ENCODE data around the gene LSM7.
A peak's percentile ranks its signal among the peaks of the same experiment; 100 is the strongest.
"Not testable (repeated sequence)": the region's sequence is repeated elsewhere in the genome, so short reads cannot be mapped to it uniquely, and the experiment has no call there.

LSM7 gene

DNA sequence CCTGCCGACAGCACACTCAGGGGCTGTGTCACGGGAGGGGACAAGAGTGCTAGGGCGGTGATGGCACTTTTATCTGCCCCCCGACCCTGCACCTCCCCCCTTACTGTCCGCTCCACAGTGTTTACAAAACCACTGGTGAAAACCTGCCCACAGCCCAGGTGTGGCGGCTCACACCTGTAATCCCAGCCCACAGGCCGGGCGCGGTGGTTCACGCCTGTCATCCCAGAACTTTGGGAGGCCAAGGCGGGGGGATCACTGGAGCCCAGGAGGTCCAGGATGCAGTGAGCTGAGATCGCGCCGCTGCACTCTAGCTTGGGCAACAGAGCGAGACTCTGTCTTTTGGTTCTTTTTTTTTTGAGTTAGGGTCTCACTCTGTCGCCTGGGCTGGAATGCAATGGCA lies 32.2 kb downstream of the LSM7 start:
- no peak for DNase-seq

DNA sequence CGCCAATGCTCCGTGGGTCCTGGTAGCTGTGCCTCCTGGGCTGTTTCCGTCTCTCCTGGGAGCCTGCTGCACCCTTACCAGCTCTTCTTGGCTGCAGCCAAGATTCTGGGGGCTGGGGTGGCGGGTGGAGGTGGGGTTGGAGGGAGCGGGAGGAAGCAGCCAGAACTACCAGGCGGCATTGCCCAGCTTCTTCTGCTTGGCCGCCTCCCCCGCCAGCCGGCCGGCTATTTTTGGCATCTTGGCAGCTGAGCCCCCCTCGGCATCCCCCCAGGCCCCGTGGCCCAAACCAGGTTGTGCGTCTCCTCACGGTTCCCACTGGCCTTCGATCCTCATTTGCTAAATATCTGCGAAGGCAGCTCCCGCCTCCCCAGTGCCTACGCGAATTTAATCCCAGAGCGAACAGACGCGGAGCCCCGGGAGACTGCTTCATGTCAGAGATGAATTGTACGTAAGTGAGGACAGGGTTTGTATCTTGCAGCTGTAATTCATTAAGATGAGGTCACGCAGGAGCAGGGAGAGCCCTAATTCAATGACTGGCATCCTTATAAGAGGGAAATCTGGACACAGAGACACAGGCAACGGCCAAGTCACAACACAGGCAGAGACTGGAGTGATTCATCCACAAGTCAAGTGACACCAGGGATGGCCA lies 33.6 kb downstream of the LSM7 start:
- DNase-seq = no peak

DNA sequence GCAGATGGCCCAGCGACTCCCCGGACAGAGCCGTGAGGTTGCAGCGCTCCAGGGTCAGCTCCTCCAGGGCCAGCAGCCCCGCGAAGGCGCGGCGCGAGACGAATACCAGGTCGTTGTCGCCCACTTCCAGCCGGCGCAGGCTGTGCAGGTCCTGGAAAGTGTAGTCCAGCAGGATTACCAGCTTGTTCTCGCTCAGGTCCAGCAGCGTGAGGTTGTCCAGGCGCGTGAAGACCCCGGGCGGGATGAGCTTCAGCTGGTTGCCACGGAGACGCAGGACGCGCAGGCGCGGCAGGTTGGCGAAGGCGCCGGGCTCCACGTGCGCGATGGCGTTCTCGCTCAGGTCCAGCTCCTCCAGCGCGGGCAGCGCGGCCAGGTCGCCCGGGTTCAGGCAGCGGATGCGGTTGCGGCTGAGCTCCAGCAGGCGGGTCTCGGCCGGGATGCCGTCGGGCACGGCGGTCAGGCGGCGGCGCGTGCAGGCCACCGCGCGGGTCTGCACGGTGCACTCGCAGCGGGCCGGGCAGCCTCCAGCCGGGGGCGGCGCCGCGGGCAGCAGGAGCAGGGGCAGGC lies 37.1 kb downstream of the LSM7 start:
- DNase-seq = no peak

DNA sequence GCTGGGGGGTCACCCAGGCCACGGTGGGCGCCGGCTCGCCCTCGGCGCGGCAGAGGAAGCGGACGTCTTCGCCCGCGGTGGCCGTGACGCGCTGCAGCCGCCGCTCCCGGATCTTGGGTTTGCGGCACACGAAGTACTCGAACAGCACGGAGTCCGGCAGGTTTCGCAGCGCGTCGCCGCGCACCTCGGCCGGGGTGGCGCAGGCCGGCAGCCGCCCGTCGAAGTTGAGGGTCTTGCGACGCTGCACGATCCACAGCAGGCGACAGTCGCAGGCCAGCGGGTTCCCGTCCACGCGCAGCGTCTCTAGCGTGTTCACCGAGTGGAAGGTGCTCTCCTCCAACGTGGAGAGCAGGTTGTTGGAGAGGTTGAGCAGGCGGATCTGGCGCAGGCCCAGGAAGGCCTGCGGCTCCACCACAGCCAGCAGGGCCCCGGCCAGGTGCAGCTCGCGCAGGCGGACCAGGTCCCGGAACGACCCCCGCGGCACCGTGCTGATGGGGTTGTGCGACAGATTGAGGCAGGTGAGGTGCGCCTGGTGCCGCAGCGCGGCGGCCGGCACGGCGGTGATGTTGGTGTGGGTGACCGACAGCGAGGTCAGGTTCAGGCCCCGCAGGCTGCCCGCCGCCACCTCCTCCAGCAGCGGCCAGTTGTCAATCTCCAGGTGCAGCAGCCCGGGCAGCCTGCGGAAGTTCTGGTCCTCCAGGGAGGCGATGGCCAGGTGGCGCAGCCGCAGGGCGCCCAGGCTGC lies 37.8 kb downstream of the LSM7 start:
- DNase-seq = peak in 1 of 2 donors; percentile 11

DNA sequence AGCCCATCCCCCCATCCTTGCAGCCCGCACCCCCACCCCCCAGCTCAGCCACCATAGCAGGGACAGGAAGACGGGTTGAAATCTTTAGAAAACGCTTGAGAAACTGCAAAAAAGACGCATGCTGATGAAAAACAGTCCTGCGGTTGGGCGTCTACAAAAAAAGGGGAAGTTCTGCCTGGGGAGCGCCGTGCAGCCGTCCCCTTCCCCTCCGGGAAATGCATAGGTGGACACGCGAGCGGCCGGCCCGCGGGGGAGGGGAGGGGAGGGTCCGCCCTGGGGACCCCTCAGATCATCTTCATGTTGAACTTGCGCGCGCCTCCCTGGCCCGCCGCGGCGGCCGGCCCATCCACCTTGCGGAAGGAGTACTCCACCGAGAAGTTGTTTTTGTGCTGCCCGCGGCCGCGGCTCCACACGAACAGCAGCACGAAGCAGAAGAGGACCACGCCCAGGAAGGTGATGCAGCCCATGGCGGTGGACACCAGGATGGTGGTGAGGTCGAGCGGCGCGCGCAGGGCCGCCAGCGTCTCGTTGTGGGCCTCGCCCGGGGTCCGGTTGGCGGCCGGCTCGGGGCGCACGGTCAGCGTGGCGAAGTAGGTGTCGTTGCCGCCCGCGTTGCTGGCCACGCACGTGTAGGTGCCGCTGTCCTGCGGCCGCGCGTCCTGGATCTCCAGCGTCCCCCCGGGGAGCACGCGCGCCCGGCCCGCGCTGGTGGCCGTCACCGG lies 38.5 kb downstream of the LSM7 start:
- DNase-seq = peak; percentile 82 to 85

DNA sequence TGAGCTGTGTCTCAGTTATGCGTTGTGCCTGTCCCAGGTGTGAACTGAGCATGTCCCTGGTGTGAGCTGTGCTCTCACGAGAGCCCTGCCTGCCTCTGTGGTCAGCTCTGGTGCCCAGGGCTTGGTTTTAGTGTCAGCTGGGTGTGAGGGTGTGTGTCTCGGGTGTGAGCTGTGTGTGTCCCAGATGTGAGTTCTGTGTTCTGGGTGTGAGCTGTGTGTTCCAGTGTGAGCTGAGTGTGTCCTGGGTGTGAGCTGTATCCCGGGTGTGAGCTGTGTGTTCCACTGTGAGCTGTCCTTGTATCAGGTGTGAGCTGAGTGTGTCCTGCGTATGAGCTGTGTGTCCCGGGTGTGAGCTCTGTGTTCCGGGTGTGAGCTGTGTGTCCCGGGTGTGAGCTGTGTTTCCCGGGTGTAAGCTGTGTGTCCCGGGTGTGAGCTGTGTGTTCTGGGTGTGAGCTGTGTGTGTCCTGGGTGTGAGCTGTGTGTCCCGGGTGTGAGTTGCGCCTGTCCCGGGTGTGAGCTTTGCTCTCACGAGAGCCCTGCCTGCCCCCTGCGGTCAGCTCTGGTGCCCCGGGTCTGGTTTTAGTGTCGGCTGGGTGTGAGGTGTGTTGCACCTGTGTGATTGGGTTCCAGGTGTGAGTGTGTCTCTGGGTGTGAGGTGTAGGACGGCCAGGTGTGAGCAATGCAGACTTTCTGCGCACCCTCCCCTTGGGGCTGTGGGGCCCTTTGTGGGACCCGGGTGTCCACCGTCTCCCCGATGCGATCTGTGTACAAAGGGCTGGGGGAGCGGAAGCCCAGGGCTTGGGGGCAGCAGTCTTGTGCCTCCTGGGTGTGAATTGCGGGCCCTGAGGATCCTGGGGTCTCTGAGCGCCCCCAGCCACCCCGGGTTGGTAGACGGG lies 39.3 kb downstream of the LSM7 start:
- no peak for DNase-seq

DNA sequence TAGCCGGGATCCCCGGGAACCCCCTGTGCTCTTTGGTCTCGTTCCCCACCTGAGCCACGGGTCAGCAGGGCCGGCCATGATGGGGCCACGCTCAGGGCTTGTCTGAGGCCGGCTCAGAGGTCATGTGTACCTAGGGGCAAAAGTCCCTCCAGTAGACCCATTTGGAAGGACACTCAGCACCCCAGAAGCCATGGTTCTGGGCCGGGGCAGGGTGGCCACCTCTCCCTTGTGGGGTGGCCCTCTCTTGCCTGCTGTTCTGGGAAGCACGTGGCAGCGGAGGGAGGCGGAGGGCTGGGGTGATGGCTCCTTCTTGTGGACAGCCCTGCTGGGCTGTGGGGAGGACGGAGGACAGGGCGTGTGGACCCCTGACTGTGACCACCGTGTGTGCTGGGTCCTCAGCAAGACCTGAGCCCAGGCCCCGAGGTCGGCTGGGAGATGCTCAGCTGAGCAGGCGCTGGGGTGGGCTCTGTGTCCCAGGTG lies 40.0 kb downstream of the LSM7 start:
- no peak for DNase-seq

DNA sequence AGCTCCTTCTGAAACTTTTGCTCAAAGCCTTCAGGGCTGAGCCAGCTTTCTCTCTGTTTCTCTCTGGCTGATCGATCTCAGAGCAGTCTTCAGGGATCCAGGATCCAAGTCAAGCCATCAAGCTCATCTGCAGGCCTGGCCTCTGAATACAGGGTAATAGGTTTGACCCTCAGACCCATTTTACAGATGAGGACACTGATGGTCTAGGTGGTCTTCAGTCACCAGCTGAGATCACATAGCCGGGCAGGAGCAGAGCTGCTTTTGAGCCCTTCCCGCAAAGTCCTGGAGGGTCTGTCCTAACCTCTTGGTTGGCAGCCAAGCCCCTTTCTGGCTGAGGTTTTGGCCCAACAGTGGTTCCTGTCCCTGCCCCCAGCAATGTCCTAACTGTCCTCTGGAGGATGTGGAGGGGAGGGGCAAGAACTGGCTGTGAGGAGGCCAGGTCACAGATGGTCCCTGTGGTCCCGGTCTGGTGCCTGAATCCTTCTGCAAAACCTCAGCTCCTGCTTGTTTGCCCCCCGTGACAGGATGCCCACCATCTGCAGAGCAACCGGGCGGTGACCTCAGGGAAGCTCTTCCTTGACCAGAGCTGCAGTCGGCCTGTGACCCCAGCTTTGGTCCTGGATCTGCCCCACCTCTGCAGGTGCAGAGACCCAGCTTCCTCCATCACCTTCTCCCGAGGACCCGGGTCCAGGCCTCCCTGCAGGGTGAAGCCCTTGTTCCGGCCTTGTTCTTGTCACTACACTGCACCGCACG lies 40.6 kb downstream of the LSM7 start:
- no peak for DNase-seq

DNA sequence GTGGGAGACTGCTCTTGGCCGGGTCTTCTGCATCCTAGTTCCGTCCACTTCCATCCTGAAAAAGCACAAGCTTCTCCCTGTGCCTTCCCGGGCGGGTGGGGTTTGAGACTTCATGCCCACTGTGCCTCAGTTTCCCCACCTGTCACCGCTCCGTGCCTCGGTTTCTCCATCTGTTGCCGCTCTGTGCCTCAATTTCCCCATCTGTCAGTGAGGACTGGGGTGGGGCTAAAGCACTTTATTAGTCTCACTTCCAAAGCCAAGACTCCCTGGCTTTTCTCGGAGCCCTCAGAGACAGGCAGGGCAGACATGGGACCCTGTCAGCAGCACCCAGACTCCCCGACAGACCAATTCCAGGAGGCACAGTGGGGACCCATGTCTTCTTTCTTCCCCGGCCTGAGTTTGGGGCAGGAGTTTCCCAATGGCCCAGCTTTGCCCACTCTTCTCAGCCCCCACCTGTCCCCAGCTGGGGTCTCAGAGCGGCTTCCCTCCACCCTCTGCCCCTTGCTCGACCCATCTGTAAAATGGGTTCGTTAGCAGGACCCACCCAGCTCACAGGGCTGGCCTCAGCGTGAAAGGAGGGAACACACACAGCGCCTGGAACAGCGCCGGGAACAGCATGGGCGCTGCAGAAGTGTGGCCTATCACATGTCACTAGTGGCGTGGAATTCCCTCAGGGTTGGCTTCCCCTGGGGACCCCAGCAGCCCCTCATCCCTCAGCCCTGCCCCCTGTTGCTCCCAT lies 41.8 kb downstream of the LSM7 start:
- no peak for DNase-seq

DNA sequence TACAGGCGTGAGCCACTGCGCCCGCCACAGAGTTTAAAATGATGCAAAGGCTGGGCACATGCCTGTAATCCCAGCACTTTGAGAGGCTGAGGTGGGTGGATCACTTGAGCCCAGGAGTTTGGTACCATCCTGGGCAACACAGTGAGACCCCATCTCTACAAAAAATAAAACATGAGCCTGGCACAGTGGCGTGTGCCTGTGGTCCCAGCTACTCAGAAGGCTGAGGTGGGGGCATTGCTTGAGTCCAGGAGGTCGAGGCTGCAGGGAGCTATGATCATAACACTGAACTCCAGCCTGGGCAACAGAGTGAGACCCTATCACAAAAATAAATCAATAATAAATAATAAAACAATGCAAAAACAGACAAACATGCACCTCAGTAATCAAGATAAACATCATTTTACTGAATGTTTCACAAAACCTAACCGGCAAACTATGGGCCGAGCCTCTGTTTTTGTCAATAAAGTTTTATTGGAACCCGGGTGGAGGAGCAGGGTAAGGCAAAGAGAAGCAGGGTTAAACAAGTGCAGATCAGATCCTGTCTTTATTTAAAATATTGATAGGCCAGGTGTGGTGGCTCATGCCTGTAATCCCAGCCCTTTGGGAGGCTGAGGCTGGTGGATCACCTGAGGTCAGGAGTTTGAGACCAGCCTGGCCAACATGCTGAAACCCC lies 44.4 kb downstream of the LSM7 start:
- DNase-seq = no peak

DNA sequence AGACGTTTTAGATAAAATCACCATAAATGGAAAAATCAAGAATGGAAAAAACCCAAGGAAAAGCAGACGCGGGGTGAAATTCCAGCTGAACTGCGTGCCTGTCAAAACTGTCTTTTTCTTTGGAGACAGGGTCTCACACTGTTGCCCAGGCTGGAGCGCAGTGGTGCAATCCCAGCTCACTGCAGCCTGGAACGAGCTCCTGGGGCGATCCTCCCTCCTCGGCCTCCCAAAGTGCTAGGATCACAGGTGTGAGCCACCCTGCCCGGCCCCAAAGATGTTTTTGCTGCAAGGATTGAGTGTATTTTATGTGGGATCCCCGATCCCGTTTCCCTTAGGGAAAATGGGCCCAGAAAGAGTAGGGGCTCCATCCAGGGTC lies 45.5 kb downstream of the LSM7 start:
- no peak for DNase-seq

DNA sequence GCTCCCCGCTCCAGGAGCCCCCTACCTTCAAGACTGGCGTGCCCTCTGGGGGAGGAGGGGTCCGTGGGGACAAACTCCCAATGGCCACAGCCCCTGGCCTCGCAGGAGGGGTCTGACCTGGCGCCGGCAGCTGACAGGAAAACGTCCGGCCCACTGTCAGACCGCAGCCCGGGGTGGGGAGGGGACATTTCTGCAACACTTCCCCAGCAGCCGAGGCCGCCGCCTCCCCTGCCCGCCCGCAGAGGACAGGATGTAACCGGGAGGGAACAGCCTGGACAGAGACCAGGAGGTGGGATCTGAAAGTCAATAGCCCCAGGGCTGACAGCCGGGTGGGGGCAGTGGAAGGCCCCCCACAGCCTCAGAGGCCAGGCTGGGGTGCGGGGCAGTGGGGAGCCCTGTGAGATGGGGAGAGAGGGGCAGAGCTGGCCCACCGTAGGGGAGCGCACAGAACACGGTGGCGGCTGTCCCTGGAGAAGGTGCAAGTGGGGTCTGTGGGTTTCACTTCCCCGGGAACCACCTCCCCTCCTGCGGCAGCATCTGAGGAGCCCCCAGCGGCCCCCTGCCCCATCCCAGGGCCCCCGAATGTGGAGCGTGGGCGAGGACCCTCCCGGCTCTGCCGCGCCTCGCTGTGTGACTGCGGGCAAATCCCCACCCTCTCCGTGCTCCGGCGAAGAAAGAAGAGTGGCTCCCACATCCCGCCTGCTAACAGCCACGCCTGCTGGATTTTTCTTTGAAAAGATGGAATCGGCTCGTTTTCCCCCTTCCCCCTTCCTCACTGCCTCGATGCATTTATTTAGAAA lies 46.1 kb downstream of the LSM7 start, which contains the start of gene PEAK3:
TSS of gene PEAK3 (minus strand) at position 114 of the 800 bp plus-strand sequence. CDS start 1,244 bp downstream, outside the sequence.
- peak; percentile 78 to 80 for DNase-seq

DNA sequence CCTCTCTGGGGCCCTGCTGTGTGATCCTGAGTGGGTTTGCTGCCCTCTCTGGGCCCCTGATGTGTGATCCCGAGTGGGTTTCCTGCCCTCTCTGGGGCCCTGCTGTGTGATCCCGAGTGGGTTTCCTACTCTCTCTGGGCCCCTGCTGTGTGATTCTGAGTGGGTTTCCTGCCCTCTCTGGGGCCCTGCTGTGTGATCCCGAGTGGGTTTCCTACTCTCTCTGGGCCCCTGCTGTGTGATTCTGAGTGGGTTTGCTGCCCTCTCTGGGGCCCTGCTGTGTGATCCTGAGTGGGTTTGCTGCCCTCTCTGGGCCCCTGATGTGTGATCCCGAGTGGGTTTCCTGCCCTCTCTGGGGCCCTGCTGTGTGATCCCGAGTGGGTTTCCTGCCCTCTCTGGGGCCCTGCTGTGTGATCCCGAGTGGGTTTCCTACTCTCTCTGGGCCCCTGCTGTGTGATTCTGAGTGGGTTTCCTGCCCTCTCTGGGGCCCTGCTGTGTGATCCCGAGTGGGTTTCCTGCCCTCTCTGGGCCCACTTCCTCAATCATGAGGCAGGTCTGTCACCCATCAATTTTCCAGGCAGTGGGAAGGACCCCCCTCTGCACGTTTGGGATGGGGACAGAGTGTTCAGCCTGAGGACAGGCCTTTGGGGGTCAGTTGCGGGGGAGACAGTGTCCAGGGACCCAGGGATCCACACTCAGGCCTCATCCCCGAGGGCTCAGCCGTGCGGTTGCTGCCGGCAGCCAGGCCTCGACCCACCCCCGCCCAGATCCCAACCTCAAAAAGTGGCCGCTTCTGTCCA lies 46.9 kb downstream of the LSM7 start:
- DNase-seq = not testable (repeated sequence)

DNA sequence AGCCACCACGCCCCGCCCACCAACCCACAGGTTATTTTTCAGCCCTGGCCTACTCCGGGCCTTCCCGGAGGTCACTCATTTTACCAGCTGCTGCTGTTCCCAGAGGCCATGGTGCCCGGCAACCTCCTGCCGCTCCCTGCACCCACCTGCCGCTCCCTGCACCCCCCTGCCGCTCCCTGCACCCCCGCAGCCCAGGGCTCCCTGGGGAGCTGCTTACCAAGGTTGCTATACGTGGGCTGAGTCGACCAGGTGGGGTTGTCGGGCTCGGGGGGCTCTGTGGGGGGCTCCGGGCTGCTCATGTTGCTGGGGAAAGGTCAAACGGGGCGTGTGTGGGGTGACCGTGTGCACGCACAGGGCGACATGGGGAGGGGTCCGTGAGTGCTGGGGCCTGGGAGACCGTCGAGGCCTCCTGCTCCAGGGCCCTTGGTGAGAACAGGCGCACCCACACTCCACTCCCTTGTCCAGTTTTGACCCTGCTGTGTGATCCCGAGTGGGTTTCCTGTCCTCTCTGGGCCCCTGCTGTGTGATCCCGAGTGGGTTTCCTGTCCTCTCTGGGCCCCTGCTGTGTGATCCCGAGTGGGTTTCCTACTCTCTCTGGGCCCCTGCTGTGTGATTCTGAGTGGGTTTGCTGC lies 47.6 kb downstream of the LSM7 start:
- no peak for DNase-seq

DNA sequence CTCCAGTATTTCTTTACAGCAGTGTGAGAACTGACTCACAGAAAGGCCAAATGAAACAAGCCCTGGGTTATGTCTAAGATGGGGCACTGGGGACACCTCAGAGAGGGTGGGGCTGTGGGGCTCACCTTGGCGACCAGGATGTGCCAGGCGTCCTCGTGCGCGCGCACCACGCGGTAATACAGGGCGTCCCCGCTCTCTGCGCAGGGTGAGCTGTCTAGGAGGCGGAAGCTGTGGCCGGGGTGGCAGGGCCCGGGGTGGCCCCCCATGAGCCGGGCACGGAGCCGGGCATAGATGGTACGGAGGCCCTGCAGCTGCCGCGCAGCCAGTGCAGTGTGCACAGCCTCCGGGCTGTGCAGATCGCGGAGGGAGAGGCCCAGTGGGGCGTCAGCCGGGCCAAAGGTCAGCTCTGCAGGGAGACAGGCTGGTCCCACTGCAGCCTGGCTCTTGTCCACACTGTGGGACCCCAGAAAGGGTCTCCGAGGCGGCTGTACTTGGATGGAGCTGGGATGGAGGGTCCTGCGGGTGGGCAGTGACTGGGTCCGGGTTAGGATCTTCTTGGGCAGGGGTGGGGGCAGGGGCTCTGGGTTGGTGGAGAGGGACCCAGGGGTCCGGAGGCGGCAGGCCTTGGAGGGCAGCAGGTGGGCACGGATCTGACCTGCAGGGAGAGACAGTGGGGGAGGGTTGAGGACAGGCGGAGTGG lies 49.8 kb downstream of the LSM7 start:
- DNase-seq = no peak

DNA sequence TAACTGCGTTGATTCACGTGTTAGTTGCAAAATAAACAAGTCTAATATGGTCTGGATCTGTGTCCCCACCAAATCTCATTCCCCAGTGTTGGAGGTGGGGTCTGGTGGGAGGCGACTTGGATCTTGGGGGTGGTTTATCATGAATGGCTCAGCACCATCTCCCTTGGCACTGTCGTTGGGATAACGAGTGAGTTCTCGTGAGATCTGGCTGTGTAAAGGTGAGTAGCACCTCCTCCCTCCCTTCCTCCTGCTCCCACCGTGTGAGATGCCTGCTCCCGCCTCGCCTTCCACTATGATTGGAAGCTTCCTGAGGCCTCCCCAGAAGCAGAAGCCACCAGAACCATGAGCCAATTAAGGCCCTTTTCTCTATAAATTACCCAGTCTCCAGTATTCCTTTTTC lies 51.2 kb downstream of the LSM7 start:
- DNase-seq = no peak

DNA sequence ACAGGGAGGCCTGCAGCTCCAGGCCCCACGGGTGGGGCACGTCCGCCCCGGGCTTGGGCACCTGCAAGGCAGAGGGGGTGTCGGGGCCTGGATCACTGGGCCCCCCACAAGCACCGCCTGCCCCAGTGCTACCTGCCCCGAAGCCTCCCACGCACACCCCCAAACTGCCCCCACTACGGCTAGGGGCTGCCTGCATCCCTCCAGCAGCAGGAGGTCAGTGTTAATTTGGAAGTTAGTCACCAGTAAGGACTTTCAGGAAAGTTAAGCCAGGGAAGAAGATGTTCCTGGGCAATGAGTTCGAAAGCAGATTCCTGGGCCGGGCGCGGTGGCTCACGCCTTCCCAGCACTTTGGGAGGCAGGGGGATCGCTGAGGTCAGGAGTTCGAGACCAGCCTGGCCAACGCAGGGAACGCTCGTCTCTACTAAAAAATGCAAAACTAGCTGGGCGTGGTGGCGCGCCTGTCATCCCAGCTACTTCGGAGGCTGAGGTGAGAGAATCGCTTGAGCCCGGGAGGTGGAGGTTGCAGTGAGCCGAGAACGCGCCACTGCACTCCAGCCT lies 51.9 kb downstream of the LSM7 start:
- DNase-seq = no peak

All from inflammatory macrophage (primary cell).